ENCODE results near the gene OR2L8.
A peak's percentile ranks its signal among the peaks of the same experiment; 100 is the strongest.

The OR2L8 gene, protein sequence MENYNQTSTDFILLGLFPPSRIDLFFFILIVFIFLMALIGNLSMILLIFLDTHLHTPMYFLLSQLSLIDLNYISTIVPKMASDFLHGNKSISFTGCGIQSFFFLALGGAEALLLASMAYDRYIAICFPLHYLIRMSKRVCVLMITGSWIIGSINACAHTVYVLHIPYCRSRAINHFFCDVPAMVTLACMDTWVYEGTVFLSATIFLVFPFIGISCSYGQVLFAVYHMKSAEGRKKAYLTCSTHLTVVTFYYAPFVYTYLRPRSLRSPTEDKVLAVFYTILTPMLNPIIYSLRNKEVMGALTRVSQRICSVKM

DNA sequence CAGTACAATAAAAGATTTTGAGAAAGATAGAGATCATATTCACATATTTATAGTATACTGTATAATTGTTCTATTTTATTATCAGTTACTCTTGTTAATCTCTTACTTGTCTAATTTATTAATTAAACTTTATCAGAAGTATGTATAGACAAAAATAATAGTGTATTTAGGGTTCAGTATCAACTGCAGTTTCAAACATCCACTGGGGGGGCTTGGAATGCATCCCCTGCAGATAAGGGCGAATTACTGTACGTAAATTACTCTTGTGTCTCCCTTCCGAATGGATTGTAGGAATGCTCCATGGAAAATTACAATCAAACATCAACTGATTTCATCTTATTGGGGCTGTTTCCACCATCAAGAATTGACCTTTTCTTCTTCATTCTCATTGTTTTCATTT, at the start of gene OR2L8:
Gene OR2L8 (plus strand): TSS at position 301 of the 400 bp plus-strand sequence. CDS start 0 bp downstream, at position 301.
- no peak for DNase-seq

DNA sequence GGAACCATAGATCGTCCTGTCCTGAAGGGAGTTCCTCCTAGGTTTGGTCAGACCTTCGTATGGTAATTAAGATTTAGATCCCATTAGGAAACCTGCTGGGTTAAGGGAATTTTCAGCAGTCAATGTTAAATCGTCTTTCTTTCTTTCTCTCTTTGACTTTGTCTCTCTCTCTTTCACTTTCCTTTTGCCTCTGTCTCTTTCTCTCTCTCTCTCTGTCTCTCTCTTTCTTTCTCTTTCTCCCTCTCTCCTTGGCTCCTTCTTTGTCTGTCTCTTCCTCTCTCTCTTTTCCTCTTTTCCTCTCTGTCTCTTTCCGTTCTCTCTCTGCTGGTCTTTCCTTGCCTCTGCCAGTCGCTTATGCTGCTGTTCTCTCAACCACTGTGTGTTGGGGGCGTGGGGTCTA, 44.5 kb upstream of the OR2L8 start:
- DNase-seq, result no peak

DNA sequence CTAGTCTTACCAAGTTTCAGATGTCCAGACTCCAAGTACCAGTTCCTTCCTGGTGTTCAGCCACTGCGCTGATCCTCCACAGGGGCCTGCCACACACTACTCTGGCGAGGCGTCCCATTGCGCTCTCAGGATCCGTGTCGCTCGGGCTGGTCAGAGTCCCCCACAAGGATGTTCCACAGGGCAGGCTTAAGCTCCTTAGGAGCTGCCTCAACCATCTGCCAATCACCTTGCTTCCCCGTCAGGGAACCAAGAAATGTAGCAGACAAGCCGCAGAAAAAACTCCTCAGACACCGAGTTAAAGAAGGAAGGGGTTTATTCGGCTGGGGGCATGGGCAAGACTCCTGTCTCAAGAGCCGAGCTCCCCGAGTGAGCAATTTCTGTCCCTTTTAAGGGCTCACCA, 43.5 kb upstream of the OR2L8 start:
- DNase-seq, result no peak

DNA sequence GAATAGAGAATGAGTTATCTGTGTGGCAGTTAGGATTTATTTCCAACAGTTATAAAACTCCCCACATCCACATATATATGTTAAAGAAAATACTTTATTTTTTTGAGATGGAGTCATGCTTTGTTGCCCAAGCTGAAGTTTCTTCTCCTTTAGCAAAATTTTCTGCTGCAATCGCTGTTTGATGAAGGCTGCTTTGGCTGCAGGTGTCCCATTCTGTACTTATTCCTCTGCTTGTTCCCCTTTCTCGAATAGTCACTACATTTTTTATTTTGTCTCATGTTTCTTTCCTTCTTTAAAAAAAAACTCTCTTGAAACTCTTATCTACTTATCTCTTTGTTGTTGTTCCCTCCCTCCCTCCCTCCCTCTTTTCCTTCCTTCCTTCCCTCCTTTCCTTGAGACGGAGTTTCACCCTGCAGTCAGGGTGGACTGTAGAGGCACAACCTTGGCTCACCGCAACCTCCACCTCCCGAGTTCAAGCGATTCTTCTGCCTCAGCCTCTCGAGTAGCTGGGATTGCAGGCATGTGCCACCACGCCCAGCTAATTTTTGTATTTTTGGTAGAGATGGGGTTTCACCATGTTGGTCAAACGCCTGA, 42.7 kb upstream of the OR2L8 start:
- DNase-seq, result no peak

DNA sequence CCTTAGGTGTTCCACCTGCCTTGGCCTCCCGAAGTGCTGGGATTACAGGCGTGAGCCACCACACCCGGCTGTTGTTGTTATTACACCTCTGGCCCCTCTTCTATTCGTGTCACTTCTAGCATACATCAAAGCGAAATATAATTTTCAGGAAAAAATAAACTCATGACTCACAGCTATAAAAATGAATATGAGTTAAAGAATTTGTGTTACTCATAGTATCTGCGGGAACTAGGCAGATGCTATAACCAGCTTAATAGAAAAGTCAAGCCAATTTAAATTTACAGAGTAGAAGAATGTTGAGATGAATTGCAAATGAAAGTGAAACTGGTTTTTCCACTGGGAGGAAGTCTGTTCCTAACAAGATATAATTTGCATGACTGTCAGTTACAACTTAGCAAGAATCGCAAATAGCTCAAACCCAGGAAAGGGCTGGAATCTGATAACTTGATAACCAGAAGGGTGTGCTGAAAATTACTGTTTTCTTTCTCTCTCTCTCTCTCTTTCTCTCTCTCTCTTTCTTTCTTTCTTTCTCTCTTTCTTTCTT, 42.1 kb upstream of the OR2L8 start:
- DNase-seq, result no peak

DNA sequence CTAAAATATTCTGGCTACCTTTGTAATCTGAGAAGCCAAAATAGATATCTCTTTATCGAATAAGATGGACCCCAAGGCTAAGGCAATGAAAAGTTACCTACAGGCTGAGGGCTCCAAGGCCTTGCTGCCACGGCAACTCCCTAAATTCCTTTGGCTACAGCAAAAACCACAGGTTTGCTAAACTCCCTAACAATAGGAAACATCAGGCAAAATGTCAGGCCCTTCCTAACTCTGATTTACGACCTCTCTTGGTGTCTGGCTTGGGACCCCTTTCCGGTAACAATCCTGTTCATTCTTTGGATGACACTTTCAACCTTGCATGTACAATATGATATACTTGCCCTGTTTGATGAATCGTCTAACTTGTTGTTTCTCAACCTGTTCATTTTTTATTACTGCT, 39.9 kb upstream of the OR2L8 start:
- DNase-seq, result no peak

DNA sequence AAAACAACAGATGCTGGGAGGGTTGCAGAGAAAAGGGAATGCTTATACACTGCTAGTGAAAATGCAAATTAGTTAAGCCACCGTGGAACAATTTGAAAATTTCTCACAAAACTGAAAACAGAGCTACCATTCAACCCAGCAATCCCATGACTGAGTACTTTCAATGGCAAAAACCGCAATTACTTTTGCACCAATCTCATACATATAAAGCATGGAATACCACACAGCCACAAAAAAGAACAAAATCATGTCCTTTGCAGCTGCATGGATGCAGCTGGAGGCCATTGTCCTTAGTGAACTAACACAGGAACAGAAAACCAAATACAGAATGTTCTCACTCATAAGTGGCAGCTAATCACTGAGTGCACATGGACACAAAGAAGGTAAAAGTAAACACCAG, 34.9 kb upstream of the OR2L8 start:
- no peak for DNase-seq

DNA sequence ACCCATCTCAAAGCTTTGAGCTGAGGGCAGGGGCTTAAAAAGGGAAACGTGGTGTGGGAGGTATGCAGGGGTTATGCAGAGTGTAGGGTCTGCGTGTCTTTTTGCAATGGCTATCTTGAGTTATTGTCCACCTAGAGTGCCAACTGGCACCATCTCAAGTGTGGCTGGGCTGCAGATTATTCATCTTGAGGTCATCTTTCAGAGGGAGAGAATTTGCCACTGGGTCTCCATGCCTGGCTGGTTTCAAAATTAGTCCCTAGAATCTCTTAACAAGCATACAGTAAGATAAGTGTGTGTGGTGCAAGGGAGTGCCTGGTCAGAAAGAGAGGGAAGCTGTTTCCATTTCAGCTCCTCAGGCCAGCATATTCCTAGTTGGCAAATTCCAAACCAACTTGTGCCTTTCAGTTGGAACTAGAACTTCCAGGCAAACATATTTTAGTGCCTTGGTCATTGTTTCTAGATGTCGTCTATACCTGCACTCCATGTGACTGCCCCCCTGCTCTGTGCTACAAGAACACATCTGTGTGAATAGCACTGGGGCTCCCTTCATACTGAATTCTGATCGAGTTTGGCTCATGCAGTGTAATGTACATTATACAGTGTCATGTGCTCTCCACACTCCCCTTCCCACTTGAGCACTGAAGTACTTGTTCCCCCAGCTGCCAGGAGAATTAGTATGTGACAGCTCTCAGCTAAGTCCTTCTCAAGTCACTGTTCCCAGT, 33.6 kb upstream of the OR2L8 start:
- no peak for DNase-seq

DNA sequence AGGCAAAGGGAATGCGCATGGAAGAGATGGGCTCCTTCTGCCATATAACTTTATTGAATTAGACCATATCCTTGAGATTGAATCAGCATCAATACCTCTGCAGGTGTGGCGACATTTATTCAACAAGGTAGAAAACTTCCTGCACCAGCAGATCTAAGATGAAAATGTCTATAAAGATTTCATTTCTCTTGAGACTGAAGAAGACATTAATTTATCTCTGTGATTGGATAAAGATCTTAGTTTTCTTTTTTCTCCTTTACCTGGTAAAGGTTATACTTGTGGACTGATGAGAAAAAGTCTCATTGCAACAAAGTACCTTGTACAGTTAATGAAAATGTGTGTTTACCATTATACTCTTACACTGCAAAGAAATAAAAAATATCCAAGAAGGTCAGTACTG, 28.7 kb upstream of the OR2L8 start, which contains the start of gene OR2T8:
Gene OR2T8 (plus strand): TSS at position 301 of the 400 bp plus-strand sequence. CDS start 766 bp downstream, outside the sequence.
- DNase-seq, result no peak

DNA sequence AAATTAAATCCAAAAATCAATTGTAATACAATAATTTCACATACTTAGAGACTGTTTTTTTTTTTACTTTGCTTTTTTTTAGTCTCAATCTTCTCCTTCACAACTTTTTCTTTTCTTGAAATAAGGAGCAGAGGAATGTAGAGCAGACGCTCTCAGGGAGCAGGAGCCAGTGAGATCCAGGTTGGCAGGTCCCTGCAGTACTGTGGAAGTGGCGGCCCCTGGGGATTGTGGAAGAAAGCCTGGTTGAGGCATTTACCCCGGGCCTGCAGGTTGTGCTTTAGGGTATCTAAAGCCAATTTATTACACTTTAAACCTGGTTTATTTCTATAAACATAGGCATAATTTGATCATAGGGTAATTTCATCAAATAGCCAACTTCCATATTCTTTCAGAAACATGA, 24.7 kb upstream of the OR2L8 start:
- DNase-seq, result no peak

DNA sequence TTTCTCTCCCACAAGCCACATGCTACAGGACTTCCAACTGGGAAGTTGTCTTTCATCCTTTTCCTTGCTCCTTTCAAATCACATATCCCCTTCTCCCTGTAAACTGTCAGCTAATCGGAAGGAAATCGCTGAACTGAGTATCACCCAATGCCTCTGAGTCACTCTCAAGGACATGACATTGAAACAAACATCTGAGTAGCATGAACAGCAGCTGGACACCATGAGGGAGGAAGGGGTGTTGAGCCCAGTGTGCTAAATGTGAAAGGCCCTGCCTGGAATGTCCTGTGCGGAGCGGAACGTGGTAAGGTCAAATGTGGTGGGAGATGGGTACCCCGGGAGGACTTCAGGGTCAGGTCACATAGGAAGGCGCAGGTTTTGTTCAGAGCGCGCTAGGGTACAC, 23.8 kb upstream of the OR2L8 start, which contains the start of gene OR2AJ1:
Gene OR2AJ1 (plus strand): TSS at position 22 of the 400 bp plus-strand sequence. CDS start 8,880 bp downstream, outside the sequence.
- no peak for DNase-seq

DNA sequence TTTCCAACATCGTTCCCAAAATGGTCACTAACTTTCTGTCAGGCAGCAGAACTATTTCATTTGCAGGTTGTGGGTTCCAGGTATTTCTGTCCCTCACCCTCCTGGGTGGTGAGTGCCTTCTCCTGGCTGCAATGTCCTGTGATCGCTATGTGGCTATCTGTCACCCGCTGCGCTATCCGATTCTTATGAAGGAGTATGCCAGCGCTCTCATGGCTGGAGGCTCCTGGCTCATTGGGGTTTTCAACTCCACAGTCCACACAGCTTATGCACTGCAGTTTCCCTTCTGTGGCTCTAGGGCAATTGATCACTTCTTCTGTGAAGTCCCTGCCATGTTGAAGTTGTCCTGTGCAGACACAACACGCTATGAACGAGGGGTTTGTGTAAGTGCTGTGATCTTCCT, 14.7 kb upstream of the OR2L8 start:
- DNase-seq, result no peak

DNA sequence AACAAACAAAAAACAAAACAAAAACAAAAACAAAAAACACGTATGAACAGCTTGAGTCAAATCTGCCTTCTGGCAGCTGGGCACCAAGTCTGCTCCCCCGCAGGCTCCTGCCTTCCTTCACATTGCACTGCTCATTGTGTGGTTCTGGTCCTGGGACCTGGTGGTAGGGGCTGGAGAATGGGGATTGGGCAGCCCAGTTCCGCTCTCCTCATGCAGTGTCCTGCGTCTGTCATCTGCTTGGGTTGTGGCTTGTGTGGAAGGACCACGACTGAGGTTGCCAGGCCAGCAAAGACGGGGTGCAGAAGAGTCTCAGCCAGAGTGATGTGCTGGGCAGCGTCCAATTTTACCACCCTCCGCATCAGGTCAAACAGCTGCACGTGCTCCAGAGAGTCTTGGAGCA, 12.9 kb upstream of the OR2L8 start:
- no peak for DNase-seq

DNA sequence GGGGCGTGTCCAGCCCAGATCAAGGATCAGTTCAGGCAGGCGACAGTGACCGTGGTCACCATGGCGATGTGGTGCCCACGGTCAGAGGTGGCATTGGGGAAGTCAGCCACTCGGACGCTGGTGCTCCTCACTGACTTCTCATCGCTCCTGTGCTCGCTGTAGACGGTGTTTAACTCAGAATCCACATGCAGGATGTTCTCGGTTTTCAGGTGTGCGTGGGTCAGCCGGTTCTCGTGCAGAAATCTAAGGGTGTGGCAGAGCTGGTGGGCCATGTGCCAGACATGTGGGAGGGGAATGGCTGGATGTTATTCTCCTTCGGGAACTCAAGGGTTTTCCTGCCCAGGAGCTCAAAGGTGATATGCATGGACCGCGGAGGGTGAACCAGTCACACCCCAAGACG, 12.2 kb upstream of the OR2L8 start:
- no peak for DNase-seq

DNA sequence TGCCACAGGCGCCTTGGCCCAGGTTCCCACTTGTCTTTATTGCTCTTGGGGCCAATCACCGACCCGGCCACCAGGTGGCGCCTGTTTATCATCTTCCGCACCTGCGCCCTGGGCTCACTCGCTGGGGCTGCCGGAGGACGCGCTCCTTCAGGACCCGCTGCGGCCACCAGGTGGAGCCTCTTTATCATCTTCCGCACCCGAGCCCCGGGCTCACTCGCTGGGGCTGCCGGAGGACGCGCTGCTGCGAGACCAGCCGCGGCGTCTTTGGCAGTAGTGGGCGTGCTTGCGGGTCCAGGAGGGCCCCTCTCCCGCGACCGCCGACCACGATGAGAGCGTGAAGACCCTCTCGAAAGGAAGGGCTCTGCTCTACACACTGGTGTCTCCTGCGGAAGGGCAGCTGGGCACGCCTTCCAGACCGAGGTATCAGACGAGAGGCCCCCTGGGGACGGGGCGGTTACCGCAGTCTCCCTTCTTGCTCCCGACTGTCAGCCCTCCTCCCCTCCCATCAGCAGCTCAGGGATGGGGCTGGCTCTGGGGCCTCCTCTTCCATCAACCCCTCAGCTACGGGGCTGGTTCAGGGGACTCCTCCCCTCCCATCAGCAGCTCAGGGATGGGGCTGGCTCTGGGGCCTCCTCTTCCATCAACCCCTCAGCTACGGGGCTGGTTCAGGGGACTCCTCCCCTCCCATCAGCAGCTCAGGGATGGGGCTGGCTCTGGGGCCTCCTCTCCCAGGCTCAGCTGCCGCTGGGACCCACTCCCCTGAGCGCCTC, 11.5 kb upstream of the OR2L8 start:
- peak; percentile 54 for DNase-seq

DNA sequence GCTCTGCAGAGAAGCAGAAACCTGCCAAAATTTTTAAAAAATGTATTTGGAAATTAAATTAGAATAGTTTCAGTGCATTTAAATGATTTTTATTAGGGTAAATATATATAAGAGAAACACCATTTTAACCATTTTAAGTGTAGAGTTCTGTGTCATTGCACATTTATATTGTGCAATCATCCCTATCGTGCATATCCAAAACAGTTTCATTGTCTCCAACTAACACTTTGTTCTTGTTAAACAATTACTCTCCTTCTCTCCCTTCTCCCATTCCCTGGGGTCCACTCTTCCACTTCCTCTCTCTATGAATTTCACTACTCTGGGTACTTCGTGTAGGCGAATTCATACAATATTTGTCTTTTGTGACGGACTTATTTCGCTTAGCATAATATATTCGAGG, 6.0 kb upstream of the OR2L8 start:
- no peak for DNase-seq

DNA sequence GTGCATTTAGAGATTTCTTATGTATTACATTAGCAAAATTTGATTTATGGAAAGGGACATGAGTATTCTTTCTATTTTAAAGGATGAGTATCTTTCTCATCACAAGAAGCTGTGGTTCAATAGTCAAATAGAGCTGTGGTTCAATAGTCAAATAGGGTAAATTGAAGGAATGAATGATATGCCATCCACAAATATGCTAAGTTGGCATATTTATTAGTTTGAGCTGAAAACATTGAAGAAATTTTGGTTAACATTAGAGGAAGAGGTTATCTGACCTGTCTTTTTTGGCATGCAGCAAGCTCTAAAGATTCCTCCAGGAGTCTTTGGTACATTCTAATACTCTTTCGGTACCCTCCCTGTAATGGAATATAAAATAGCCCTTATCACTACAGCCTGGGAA, 4.8 kb downstream of the OR2L8 start:
- no peak for DNase-seq

DNA sequence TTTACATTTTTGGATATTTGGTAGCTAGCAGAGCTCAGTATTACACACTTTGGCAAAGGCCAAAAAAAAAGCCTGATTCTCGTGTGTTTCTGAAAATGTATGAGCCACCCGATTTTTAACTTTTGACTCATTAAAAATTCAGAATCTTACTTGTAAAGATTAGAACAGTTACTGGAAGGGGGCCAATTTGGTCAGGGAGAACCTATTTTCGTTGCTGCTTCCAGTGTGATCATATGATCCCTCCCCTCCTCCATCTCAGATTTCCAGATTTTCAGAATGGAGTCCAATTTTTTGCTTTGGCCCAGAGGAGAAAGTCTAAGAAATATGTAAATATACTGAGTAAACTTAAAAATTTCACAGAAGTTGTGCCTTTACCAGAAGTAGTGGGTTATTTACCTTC, 13.1 kb downstream of the OR2L8 start:
- no peak for DNase-seq

DNA sequence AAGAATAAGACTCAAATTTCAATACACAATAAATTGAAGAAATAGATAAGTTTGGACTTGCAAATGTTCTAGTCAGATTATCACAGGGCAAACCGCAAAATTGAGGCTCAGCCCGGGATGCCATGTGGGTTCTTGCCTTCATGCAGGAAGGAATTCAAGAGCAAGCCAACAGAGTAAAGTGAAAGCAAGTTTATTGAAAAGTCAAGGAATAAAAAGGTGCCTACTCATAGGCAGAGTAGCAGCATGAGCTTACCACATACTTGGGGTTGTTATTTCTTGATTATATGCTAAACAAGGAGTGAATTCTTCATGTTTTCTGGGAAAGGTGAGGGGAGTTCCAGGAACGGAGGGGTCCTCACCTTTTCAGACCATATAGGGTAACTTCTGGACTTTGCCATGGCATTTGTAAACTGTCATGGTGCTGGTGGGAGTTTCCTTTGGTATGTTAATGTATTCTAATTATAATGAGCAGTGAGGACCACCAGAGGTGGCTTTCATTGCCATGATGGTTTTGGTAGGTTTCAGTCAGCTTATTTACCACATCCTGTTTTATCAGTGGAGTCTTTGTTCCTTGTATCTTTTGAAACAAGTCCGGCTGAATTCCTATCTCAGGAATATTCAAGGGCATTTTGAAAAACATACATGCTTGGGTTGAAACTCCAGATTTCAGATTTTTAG, 14.4 kb downstream of the OR2L8 start:
- no peak for DNase-seq

DNA sequence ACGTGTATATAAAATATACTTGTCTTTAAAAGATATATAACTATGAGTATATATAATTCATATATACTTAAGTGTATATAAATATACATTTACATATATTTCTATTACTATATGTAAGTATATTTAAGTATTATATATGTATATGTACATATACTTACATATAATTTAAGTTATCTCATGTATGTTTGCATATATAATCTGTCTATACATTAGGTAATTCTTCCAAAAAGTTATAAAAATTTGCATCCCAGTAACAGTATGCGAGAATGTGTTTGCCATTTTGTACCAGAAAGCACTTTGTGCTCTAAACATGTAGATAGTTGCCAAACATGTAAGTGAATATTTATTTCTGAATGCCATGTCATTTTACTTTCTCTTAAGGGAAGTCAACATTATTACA, 16.3 kb downstream of the OR2L8 start, which contains the start of gene OR2AK2:
Gene OR2AK2 (plus strand): TSS at position 301 of the 400 bp plus-strand sequence. CDS start 144 bp downstream, outside the sequence.
- no peak for DNase-seq

DNA sequence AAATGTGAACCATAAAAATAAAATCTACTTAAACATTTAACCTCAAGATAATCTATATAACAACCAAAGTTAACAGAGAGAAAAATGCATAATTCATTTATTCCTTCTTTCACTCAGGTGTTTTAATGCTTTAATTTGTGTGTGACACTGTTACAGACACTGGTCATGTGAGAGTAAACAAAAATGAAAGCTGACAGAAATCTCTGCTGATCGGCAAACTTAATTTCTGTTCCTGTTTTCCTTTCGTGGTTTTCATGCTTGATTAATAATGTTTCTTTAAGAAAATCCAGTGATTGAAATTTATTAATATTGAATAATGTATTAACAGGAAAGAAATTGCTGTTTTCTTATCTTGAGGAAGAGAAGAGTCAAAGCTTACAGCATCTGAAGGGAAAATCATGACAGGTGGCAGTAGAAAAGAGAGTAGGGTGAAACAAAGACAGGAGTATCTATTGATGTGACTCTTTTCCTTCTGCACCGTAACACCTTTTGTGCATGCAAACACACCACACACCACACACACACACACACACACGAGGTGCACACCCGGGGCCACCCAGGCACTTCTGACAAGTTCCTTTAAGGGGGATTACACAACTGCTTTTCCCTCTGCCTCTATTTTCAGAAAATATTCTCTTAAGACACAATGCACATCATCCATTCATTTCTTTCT, 18.0 kb downstream of the OR2L8 start:
- DNase-seq, result no peak

DNA sequence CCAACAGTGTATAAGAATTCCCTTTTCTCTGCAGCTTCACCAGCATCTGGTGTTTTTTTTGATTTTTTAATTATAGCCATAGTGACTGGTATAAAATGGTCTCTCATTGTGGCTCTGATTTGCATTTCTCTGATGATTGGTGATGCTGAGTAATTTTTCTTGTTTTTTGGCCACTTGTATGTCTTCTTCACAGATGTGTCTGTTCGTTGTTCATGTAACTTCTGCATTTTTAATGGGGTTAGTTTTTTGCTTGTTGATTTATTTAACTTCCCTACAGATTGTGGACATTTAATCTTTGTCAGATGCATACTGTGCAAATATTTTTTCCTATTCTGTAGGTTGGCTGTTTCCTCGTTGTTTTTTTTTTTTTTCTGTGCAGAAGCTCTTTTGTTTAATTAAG, 44.3 kb downstream of the OR2L8 start:
- DNase-seq, result no peak

Data from activated CD4-positive, alpha-beta T cell treated with anti-CD3 and anti-CD28 coated beads, Interleukin-2, amount 50 U/mL, for 1 hour (primary cell).